Measurements from ENCODE around the gene PDPR.
"Not testable (repeated sequence)": the region's sequence is repeated elsewhere in the genome, so short reads cannot be mapped to it uniquely, and the experiment has no call there.

Gene PDPR

DNA sequence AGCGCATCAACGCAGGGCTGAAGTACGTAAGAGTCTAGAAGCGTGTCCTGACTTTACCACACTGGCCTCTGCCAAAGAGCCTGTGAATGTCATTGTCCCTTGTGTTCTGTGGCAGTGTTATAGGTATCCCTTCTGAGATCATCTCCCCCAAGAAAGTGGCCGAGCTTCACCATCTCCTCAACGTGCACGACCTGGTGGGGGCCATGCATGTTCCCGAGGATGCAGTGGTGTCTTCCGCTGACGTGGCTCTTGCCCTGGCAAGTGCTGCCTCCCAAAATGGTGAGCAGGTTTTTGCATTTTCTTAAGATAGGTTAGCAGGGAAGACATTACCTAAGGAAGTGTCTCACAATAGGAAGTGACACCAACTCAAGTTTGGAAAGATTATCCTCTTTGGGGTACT is 14.7 kb downstream of the PDPR start:
- DNase-seq (ENCODE audit: low spot score), result not testable (repeated sequence)

DNA sequence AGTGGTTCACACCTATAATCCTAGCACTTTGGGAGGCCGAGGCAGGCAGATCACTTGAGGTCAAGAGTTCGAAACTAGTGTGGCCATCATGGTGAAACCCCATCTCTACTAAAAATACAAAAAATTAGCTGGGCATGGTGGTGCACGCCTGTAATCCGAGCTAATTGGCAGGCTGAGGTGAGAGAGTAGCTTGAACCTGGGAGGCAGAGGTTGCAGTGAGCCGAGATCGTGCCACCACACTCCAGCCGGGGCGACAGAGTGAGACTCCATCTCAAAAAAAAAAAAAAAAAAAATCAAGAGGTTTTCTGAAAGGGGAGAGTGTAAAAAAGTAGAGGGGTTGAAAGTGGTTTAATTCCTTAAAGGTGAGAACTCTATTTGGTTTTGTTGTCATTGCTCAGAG is 21.7 kb downstream of the PDPR start:
- not testable (repeated sequence) for DNase-seq (ENCODE audit: low spot score)

- DNase-seq (ENCODE audit: low spot score), result not testable (repeated sequence)
These were observed 22.5 kb downstream of the PDPR start for GRCh38 chr16:70136595-70136994.

GRCh38 chr16:70142739-70143138 is 28.6 kb downstream of the PDPR start:
- DNase-seq (ENCODE audit: low spot score), result not testable (repeated sequence)

- DNase-seq (ENCODE audit: low spot score), result not testable (repeated sequence)
These were observed 29.2 kb downstream of the PDPR start for GRCh38 chr16:70143231-70143895.

- not testable (repeated sequence) for DNase-seq (ENCODE audit: low spot score)
These were observed 33.7 kb downstream of the PDPR start for GRCh38 chr16:70147853-70148252.

- DNase-seq (ENCODE audit: low spot score), result not testable (repeated sequence)
These were observed 34.3 kb downstream of the PDPR start for GRCh38 chr16:70148453-70148852.

GRCh38 chr16:70149296-70149695 is 35.2 kb downstream of the PDPR start:
- DNase-seq (ENCODE audit: low spot score), result not testable (repeated sequence)

DNA sequence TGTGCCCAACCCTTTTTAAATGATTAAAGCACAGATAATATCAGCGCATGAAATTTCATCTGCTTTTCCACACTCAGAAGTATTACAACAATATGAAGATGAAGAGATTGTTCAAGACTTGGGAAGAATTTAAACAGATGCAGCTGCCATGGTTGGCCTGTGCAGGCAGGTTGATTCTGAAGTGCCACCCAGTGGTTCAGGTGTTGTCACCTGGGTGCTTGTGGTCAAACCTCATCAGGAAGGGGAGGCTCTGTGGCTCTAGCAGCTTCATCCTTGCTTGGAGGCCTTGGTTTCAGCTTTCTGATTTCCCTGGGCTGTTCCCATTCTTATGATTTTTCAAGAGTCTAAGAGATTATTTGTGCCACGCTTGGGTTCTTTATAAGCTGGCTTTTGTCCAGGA is 37.3 kb downstream of the PDPR start:
- DNase-seq (ENCODE audit: low spot score), result no peak

DNA sequence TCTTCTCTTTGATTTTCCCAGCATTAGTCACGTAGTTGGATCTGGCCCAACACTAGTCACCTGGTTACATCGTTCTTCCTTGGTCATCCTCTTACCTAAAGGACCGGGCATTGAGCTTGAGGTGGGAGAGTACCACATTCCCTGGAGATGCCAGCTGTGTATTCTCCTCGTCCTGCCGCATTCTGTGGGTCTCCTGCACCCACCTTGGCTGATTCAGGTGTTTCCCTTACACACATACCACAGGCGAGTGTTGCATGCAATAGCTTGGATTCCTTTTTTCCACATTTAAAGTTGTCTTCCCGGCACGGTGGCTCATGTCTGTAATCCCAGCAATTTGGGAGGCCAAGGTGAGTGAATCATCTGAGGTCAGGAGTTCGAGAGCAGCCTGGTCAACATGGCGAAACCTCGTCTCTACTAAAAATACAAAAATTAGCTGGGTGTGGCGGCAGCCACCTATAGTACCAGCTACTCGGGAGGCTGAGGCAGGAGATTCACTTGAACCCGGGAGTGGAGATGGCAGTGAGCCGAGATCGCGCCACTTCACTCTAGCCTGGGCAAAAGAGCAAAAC is 37.9 kb downstream of the PDPR start:
- DNase-seq (ENCODE audit: low spot score), result no peak

DNA sequence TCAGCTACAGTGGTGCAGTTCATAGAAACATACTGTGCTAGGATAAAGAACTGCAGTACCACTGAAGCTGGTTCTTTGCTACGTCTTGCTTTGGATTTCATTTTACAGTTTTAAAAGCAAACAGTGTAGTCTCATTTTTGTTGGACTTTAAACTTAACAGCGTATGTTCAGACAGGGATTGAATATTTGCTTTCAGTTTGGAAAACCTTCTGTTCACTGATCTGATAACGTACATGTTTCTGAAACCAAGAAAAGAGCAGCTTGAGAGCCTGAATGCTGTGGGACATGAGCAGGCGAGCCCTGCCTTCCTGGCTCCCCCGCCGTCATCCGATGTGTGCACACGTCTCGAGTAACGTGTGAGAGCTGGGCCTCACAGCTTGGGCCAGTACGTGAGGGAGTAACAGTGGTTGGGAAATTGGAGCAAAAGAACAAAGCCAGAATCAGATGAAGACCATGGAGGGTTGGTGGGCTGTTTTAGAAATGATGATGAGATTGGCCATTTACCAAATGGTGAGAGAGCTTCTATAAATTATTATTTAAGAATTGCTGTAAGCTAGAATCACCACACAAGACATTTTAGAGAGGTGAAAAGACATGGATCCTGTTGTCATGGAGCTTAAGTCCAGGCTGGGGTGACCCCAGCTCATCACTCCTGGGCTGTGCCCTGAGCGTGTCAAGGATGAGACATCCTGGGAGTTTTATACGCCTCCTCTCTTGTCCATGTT is 38.6 kb downstream of the PDPR start:
- DNase-seq (ENCODE audit: low spot score), result no peak

DNA sequence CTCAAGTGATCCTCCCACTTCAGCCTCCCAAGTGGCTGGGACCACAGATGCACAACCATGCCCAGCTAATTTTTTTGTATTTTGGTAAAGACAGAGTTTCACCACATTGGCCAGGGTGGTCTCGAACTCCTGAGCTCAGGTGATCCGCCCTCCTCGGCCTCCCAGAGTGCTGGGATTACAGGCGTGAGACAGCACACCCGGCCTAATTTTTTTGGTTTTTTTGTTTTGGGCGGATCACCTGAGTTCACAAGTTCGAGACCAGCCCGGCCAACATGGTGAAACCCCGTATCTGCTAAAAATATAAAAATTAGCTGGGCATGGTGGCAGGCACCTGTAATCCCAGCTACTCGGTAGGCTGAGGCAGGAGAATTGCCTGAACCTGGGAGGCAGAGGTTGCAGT is 40.6 kb downstream of the PDPR start:
- not testable (repeated sequence) for DNase-seq (ENCODE audit: low spot score)

- DNase-seq (ENCODE audit: low spot score), result no peak
These were observed 42.3 kb downstream of the PDPR start for GRCh38 chr16:70156207-70156978.

GRCh38 chr16:70157105-70157476 is 43.0 kb downstream of the PDPR start:
- no peak for DNase-seq (ENCODE audit: low spot score)

GRCh38 chr16:70157477-70158260 is 43.5 kb downstream of the PDPR start:
- no peak for DNase-seq (ENCODE audit: low spot score)

GRCh38 chr16:70158261-70158939 is 44.3 kb downstream of the PDPR start:
- DNase-seq (ENCODE audit: low spot score), result no peak

DNA sequence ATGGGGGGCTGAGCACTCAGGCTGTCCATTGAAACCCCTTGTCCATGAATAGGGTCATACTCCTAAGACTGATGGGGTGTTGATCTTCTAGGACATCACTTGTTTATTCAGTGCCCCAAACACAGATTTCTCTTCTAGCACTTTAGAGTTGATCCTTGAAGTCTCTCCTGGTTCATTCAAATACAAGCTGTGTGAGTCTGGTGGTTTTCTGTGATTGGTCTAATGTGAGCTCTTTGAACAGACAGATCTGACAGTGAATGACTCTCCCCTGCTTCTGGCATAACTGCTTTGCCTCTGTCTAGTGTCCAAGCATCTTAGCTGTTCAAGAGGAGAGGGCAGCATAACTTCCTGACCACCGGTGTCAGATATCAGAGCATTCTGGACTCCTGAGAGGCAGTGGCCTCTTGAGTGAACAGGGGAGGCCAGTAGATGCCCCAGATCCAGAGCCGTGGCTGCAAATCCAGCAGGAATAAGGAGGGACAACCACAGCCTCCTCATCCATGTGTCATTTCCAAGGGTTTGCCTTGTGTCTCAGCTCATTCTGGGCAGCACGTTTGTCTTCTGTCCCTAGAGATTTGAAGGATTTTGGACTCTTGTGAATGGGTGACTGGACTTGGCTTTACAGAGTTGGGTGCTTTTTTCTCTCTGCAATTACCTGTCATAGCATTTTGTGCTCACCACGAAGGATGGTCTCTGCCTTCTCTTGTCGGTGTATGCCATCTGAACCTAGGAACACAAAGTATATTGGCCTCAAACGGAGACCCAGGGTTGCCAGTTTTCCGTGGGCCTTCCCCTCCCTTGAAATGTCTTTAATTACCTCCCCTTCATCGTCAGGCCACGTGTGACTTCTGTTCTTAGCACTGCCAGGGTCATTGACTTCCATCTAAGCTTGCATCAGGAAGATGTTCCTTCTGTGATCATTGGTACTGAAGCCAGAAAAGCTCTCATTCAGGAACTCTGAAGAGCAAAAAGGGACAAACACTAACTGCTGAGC is 45.5 kb downstream of the PDPR start:
- no peak for DNase-seq (ENCODE audit: low spot score)

- DNase-seq (ENCODE audit: low spot score), result no peak
These were observed 46.3 kb downstream of the PDPR start for GRCh38 chr16:70160388-70160787.

DNA sequence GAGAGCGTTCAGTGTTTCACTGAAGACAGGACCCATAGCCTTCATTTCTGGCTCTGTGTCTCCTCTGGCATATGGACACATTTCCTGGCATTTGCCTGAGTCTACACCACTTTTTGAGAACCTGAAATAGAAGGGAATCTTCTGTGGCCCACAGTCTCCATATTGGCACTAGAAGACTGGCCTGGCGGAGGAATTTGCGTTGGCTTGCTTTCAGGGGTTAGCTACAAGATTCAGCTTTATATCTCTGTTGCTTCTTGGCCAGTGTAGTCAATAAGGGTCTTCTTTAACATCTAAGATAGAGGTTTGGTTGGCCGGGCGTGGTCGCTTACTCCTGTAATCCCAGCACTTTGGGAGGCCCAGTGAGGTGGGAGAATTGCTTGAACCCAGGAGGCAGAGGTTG is 46.7 kb downstream of the PDPR start:
- DNase-seq (ENCODE audit: low spot score), result no peak

DNA sequence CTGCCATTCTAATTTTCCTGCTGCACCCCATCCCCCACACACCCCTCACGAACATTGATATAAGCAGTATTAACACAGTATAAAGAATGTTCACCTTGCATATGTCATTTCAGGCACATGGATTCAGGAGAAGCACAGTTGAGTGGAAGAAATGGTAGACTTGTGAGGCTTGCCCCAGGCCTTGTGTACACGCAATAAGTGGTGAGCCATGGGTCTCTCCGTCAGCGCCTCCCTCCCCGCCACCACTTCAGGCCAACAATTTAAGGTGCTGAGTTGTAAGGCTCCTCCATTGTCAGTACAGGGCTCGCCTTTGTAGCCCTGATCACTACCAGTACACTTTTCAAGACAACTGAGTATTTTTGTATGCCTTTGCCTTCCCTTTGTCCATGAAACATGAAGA is 47.2 kb downstream of the PDPR start:
- DNase-seq (ENCODE audit: low spot score), result no peak
